NOMO-1 (cell line): Measurements from ENCODE around the gene ARHGEF19.
A peak's percentile ranks its signal among the peaks of the same experiment; 100 is the strongest.
"Not testable (repeated sequence)": the region's sequence is repeated elsewhere in the genome, so short reads cannot be mapped to it uniquely, and the experiment has no call there.

Source experiments
- DNase-seq, 2 experiments: peaks; one replicate each; lab custom pipeline; 2025; ENCODE audit not compliant: unreplicated experiment in 2 of 2; lab: John Stamatoyannopoulos, UW

ARHGEF19 gene

DNA sequence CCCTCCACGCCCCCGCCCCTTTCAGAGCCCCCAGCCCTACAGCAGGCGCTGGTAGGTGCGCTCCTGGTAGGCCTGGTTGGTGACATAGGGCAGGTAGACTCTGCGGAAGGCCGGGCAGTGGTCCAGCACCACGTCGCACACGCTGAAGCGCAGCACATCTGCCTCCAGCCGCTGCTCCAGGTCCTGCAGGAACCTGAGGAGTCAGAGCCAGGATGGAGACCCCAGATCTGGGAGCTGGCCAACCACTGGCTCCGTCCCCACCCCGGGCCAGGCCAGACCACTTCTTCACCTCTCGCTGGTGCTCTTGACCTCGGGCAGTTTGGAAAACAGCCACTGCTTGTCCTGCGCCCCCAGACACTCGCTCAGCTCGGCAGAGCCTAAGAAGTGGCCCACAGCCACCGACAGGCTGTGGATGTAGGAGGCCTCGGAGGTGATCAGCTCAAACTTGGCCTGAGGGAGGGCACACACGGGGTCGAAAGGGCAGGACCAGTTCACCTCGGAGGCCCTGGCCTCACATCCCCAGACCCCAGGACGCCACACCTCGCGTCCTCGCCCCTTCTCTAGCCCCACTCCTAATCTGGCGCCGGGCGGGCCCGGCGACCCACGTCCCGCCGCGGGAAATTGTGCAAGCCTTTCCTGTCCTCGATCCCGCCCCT lies 6.4 kb downstream of the ARHGEF19 start:
- no peak for DNase-seq

DNA sequence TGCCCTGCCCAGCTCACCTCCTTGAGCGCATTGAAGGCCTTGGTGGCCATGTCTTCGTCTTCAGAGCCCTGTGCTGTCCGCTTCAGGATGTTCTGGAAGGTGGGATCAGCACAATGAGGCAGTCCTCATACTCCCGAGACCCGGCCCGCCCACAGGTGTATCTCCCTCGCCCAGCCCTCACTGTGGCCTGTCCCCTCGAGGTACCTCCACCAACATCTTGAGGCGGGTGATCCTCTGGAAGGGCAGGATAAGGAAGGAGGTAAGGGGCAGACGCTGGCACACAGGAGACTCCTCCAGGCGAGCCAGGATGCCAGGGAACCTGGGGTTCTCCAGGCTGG lies 7.1 kb downstream of the ARHGEF19 start:
- no peak for DNase-seq

DNA sequence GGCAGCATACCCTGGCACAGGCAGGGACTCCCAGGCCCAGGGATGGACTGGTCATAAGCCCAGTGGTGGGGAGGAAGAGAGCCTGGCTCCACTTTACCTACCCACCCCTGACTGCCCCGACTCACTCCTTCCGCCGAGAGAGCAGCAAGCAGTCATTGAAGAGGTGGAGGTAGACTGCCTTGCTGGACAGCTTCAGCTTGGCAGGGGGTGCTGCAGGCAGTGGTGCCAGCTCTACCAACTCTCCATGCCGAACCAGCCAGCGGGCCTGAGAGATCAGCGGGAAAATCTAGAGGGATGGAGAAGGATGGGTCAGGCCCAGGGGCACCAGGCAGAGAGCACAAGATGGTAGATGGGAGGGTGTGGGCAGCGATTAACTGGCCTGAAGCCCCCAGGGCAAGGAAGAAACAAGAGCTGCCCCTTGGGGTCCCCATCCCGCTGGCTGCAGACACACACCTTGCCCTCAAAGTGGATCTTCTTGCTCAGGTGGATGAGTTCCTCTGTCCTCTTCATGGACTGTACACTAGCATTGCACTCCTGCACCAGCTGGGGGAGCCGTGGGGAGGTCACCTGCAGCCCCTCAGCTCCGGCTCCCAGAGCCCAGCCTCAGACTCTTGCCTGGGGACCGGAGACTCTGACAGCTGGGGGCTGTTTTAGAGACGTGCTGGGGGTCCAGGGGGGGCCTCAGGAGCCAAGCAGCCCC lies 7.7 kb downstream of the ARHGEF19 start:
- DNase-seq = no peak

- DNase-seq = no peak
These were observed 8.2 kb downstream of the ARHGEF19 start for GRCh38 chr1:16204216-16204615.

DNA sequence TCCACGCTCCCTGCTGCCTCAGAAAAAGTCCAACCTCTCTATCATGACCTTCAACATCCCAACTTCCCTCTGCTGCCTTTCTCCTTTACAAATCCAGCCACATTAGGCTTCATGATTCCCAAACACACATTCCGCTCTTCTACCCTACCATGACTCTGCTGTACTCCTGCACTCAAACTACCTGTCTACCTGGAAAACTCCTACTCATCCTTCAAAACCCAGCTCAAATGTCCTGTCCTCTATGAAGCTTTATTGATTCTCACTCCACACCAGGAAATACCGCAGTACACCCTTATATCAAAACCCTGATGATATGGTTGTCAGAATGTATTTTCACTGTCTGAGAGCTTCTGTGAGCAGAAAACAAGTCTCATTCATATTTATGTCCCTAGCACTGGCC lies 8.9 kb downstream of the ARHGEF19 start:
- DNase-seq = no peak

GRCh38 chr1:16202281-16203210 lies 9.9 kb downstream of the ARHGEF19 start:
- no peak for DNase-seq

DNA sequence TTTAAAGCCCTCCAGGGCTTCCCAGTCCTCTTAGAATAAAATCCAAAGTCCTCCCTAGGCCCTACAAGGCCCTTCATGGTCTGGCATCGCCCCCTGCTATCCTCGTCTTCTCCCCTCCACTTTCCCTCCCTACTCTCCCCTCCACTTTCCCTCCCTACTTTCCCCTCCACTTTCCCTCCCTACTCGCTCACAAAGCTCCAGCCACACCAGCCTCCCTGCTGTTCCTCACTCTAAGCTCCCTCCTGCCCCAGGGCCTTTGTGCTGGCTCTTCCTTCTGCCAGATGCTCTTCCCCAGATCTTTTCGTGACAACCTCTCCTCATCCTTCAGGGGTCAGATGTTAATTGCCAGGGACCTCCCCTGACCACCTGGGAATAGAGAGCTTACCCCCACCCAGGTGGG lies 12.8 kb downstream of the ARHGEF19 start:
- no peak for DNase-seq

DNA sequence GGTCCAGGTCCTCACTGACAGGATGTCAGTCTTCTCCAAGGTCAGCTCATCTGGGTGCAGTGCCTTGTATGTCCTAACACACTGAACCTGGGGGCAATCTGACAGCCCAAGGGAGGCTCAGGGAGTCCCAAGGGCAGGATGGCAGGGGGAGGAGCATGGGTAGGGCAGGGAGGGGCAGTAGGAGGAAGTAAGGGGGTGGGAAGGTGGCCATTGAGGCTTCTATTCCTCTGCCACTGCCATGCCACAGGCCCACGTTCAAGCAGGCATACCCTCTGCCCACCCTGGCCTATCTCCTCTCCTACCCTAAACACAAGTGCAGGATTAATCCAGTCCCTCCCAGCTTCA lies 13.3 kb downstream of the ARHGEF19 start:
- no peak for DNase-seq

DNA sequence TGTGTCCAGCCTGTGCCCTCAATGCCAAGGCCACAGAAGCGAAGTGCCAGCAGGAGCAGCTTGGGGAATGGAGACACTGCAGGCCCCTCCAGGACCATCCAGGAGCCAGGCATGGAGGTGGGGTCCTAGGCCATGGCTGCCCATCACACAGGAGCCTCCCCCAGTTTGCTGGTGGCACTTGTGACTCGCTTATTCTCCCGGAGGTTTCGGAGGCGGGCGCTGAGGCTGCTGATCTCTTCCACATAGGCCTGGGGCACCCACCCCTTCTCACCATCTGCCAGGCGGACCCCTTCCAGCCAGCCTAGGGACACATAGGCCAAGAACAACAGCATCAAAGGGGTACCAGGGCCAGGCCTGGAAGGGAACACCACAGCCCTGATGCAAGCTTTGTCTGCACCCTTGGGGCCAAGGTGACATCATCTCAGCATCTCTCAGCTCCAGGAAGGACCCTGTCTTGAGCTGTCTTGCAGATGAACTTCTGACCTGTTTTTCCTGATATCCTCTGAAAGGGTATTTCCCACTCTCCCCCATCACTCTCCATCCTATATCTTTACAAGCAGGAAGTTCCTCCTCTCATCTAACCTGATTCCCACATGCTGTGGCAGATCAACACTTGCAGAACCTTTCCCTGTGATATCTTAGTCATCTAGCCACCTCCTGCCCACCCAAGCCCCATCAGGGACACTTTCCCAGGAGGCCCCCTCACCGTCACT lies 13.9 kb downstream of the ARHGEF19 start:
- DNase-seq = no peak

DNA sequence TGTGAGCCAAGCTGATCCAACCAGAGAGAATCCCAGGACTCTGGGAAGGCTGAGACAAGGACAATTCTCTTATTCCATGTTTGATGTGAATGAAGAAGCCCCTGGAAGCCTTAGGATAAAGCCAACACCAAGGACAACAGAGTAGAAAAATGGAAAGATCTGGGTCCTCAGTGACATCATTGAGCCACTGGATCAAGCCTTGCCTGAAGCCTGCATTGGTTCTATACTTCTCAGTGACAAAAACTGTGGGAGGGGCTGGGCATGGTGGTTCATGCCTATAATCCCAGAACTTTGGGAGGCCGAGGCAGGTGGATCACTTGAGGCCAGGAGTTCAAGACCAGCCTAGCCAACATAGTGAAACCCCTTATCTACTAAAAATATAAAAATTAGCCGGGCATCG lies 15.6 kb downstream of the ARHGEF19 start:
- DNase-seq = no peak

GRCh38 chr1:16196139-16196538 lies 16.3 kb downstream of the ARHGEF19 start:
- DNase-seq = not testable (repeated sequence)

GRCh38 chr1:16195518-16195905 lies 16.9 kb downstream of the ARHGEF19 start:
- DNase-seq = peak in 1 of 2 experiments; percentile 8

- no peak for DNase-seq
These were observed 20.4 kb downstream of the ARHGEF19 start for GRCh38 chr1:16191916-16192546.

- no peak for DNase-seq
These were observed 21.1 kb downstream of the ARHGEF19 start for GRCh38 chr1:16191309-16191708.

GRCh38 chr1:16189921-16190621 lies 22.4 kb downstream of the ARHGEF19 start:
- no peak for DNase-seq

DNA sequence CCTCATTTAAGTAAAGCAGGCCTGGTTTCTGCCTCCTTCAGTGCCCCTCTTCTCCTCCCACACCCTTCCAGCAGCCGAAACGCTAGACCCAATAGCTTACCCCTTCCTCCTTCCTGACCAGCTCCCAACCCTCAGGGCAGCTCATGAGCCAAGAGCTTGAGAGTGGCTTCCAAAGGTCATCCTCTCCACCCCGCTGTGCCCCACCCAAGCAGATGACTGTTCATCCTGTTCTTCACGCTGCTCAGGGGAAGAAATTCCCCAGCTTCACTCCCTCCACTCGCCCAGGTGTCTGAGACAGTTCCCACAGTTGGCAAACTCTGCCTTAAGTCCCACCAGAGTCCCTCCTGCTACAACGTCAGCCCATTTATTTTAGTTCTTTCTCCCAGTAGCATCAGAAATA lies 23.4 kb downstream of the ARHGEF19 start:
- no peak for DNase-seq

- DNase-seq = peak; percentile 48 to 61
These were observed 24.6 kb downstream of the ARHGEF19 start for GRCh38 chr1:16187748-16188401.

DNA sequence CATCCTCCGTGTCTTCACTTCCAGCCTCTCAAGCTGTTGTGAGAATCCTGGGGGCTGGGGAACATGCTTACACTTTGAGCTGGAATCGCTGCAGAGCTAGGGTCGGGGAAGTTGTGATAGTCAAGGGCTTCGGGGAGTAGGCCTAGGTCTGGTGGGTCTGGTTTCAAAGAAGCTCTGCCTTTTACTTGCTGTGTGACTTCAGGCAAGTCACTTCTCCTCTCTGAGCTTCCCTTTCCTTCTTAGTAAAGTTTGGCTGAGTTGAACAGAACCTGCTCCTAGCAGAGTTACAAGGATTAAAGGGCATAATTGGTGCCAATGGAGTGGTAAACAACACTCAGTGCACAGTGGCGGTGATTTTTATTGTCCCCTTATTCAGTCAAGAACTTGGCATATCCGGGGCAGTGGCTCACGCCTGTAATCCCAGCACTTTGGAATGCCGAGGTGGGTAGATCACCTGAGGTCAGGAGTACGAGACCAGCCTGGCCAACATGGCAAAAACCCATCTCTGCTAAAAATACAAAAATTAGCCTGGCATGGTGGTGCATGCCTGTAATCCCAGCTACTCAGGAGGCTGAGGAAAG lies 25.7 kb downstream of the ARHGEF19 start:
- DNase-seq = no peak
